DND-41 (cell line): ENCODE measurements around the gene FREM1.

Experiments
- ATAC-seq: fragments of 200-7000 bp; cut with Tn5 transposase; 3 replicates; pipeline ENCODE4 v1.9.1; 2021; ENCODE audit warnings: low read depth; ENCODE audit not compliant: insufficient read depth
- DNase-seq: peaks from one replicate; pipeline ENCODE4 v3.0.0-alpha.2; 2020
- H2AFZ ChIP-seq: 2 replicates; pipeline ENCODE4 v1.6.0; 2012; ENCODE audit warnings: low read depth, low read length
- H3K27ac ChIP-seq: 2 replicates; pipeline ENCODE4 v1.5.1; 2012; ENCODE audit warnings: low read length, inconsistent platforms
- H3K27me3 ChIP-seq: fragments of 200-600 bp; sonication (generic); 2 replicates; pipeline ENCODE4 v1.6.0; 2012; ENCODE audit warnings: low read length, mild to moderate bottlenecking, inconsistent platforms; ENCODE audit not compliant: insufficient read depth, poor library complexity
- H3K36me3 ChIP-seq: 2 replicates; pipeline ENCODE4 v1.5.1; 2012; ENCODE audit warnings: low read length, inconsistent platforms; ENCODE audit not compliant: insufficient read depth
- H3K4me1 ChIP-seq: 2 replicates; pipeline ENCODE4 v1.5.1; 2012; ENCODE audit warnings: mild to moderate bottlenecking, low read length; ENCODE audit not compliant: insufficient read depth
- H3K4me2 ChIP-seq: 2 replicates; pipeline ENCODE4 v1.6.0; 2012; ENCODE audit warnings: mild to moderate bottlenecking, moderate library complexity, low read length, inconsistent platforms; ENCODE audit not compliant: insufficient read depth
- H3K4me3 ChIP-seq, 2 experiments: fragments of 200-600 bp in 1 of 2; shearing (Covaris generic) in 1 of 2; 2 replicates each; pipeline ENCODE4 v1.5.1; 2012 to 2016; ENCODE audit warnings: inconsistent platforms in 2 of 2, low read length in 2 of 2, mild to moderate bottlenecking in 2 of 2, low read depth in 1 of 2, moderate library complexity in 1 of 2
- H3K79me2 ChIP-seq: 2 replicates; pipeline ENCODE4 v1.6.0; 2012; ENCODE audit warnings: low read length, inconsistent platforms; ENCODE audit not compliant: insufficient read depth
- H3K9ac ChIP-seq: 2 replicates; pipeline ENCODE4 v1.6.0; 2012; ENCODE audit warnings: low read depth, mild to moderate bottlenecking, inconsistent platforms, low read length, moderate library complexity
- H3K9me3 ChIP-seq: 2 replicates; pipeline ENCODE4 v1.5.1; 2012; ENCODE audit warnings: low read length, moderate library complexity, mild to moderate bottlenecking, inconsistent platforms; ENCODE audit not compliant: insufficient read depth, severe bottlenecking
- H4K20me1 ChIP-seq: 2 replicates; pipeline ENCODE4 v1.6.0; 2012; ENCODE audit warnings: low read length; ENCODE audit not compliant: insufficient read depth
- EZH2 ChIP-seq: IDR thresholded peaks from 3 replicates; pipeline ENCODE4 v1.6.1; 2012; ENCODE audit warnings: borderline replicate concordance, low read depth, mild to moderate bottlenecking, moderate library complexity, low read length, inconsistent platforms; ENCODE audit not compliant: severe bottlenecking
- TF ChIP-seq, protein P1 (sequence below): IDR thresholded peaks from 2 replicates; pipeline ENCODE4 v1.5.1; 2012; ENCODE audit warnings: borderline replicate concordance, low read length, moderate library complexity, mild to moderate bottlenecking; ENCODE audit not compliant: poor library complexity, severe bottlenecking; ENCODE audit errors: extremely low read depth

The FREM1 gene

DNA sequence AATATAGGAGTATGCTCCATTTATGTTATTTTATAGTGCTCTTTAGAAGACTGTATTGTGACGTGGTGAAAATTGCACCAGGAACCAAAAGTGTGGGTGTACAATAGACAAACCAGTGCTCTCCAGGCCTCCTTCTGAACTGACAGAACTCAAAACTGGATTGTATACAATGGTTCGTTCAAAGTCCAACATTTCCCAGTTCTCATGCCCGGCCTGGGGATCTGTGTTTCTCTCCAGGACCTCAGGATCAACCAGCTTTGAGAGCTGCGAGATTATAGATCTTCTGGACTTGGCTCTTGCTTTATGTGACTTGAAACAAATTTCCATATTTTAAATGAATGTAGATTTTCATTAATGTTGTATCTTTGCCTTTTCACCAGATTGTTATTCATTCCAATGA, 126.9 kb downstream of the FREM1 start:
- no peaks in the 10 kb centered on the region for H3K27me3 ChIP-seq
- no peak overlapping the region for H3K4me3 ChIP-seq
- no peaks in the 10 kb centered on the region for H3K79me2 ChIP-seq
- TF ChIP-seq, protein P1, sequence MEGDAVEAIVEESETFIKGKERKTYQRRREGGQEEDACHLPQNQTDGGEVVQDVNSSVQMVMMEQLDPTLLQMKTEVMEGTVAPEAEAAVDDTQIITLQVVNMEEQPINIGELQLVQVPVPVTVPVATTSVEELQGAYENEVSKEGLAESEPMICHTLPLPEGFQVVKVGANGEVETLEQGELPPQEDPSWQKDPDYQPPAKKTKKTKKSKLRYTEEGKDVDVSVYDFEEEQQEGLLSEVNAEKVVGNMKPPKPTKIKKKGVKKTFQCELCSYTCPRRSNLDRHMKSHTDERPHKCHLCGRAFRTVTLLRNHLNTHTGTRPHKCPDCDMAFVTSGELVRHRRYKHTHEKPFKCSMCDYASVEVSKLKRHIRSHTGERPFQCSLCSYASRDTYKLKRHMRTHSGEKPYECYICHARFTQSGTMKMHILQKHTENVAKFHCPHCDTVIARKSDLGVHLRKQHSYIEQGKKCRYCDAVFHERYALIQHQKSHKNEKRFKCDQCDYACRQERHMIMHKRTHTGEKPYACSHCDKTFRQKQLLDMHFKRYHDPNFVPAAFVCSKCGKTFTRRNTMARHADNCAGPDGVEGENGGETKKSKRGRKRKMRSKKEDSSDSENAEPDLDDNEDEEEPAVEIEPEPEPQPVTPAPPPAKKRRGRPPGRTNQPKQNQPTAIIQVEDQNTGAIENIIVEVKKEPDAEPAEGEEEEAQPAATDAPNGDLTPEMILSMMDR, result no peak
- TF ChIP-seq EZH2, result no peak
- no peak overlapping the region for H3K27ac ChIP-seq
- H2AFZ ChIP-seq, result no peak overlapping the region
- ATAC-seq (no peak), DNase-seq (no peak)
- H3K9me3 ChIP-seq, result no peaks in the 10 kb centered on the region
- H3K9ac ChIP-seq, result no peak overlapping the region
- H3K36me3 ChIP-seq, result no peaks in the 10 kb centered on the region
- no peak overlapping the region for H3K4me2 ChIP-seq
- H4K20me1 ChIP-seq, result no peaks in the 10 kb centered on the region
- no peaks in the 10 kb centered on the region for H3K4me1 ChIP-seq

GRCh38 chr9:14782286-14783051, 127.8 kb downstream of the FREM1 start:
- H3K79me2 ChIP-seq, result no peaks in the 10 kb centered on the region

GRCh38 chr9:14780693-14781092, 129.5 kb downstream of the FREM1 start:
- Histone ChIP-seq H3K36me3 (no peaks in the 10 kb centered on the region), H3K9me3 (no peaks in the 10 kb centered on the region), H2AFZ (no peak overlapping the region), H3K27ac (no peak overlapping the region), H3K4me2 (no peak overlapping the region), H4K20me1 (no peaks in the 10 kb centered on the region), H3K4me3 (no peak overlapping the region), H3K79me2 (no peaks in the 10 kb centered on the region), H3K4me1 (no peaks in the 10 kb centered on the region), H3K27me3 (no peaks in the 10 kb centered on the region), H3K9ac (no peak overlapping the region)
- TF ChIP-seq, protein P1, result no peak
- no peak for TF ChIP-seq EZH2
- DNase-seq, result no peak
- no peak for ATAC-seq

More at GRCh38 chr9:14782286-14783051, 127.8 kb downstream of the FREM1 start:
- no peak overlapping the region for H3K4me2 ChIP-seq
- H3K9me3 ChIP-seq, result no peaks in the 10 kb centered on the region
- TF ChIP-seq, protein P1, result no peak
- TF ChIP-seq EZH2, result no peak
- no peaks in the 10 kb centered on the region for H3K36me3 ChIP-seq
- no peak overlapping the region for H2AFZ ChIP-seq
- H4K20me1 ChIP-seq, result no peaks in the 10 kb centered on the region
- H3K27me3 ChIP-seq, result no peaks in the 10 kb centered on the region
- H3K4me1 ChIP-seq, result no peaks in the 10 kb centered on the region
- DNase-seq, result no peak
- no peak for ATAC-seq
- H3K9ac ChIP-seq, result no peak overlapping the region
- no peak overlapping the region for H3K27ac ChIP-seq
- no peak overlapping the region for H3K4me3 ChIP-seq
